Measurements from ENCODE around the gene KCNQ2. TPM values are rescaled to one million over a fixed set of nuclear protein-coding genes. Genes with fewer than 3 reads are reported as not detected.
A peak's percentile ranks its signal among the peaks of the same experiment; 100 is the strongest.

The KCNQ2 gene
- total RNA-seq, 4 donors from 2014 or later: not detected

DNA sequence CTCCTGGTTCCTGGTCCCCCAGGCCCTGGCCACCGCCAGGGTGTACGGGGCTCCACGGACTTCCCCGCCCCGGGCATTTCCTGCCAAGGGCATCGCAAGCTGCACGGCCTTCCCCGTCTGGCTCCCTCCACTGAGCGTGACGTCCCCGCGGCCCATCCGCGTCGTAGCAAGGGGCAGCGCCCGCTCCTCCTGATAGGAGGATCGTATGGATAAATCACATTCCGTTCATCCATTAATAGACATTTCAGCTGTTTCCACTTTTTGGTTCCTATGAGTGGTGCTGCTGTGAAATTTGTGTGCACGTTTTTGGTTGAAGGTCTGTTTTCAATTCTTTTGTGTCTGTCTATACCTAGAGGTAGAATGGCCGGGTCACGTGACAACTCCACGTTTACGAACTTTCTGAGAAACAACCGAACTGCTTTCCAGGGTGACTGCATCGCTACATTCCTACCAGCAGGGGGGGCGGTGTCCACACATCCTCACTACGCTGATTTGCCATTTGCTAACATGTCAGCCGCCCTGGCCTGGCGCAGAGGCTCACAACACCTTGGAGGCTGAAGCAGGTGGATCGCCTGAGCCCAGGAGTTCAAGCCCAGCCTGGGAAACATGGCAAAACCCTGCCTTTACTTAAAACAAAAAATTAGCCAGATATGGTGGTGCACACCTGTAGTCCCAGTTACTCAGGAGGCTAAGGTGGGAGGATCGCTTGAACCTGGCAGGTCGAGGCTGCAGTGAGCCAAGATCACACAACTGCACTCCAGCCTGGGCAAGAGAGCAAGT lies 37.7 kb downstream of the KCNQ2 start:
- H3K27me3 ChIP-seq: peaks cover 0 to 59% (median 0%) of the 10 kb centered on the region in 4 donors
- 49 to 50% methylated on average over 22 to 29 of the region's 33 CpGs for WGBS, 2 donors
- DNase-seq: no peak

DNA sequence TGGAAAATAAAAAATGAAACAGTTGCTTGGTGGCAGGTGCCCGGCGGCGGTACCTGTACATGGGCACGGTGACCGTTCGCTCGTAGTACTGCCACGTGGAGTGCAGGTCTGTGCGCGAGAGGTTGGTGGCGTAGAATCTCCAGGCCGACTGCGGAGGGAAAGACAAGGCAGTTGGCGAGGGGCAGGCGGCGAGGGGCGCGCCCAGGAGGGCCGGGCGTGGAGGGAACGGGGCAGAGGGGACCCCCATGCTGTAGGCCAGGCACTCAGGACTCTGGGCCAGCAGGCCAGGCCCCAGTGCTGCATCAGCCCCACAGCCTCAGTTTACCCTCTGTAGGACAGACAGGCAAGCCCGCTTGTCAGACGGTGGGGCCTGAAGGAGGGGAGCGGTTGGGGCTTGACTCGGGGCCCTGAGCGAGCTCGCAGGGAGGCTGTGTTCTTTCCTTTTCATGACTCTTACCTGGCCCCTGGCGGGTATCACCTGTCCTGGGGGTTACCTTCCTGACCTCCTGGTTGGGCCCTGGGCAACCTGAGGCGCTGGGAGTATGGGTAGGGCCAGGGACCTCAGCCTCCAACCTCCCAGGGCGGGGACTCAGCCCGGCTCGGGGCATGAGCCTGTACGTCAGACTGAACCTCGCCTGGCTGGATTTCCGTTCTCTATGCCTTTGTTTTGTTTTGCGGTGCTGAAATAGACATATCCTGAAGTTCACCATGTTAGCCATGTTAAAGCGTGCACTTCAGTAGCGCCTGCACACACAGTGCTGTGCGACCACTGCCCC lies 38.5 kb downstream of the KCNQ2 start:
- no peak overlapping the region for H3K4me3 ChIP-seq
- intact Hi-C loops (cut with DNase I): no loop called here
- H3K27ac ChIP-seq: no peak overlapping the region
- no peaks in the 10 kb centered on the region for H3K4me1 ChIP-seq
- DNase-seq: no peak
- H3K27me3 ChIP-seq: peaks cover 0 to 59% (median 0%) of the 10 kb centered on the region in 4 donors
- no peaks in the 10 kb centered on the region for H3K36me3 ChIP-seq
- TF ChIP-seq POLR2A (IDR thresholded peaks at IDR 0.05) (no peak), CTCF (IDR thresholded peaks at IDR 0.05) (no peak)
- 84 to 91% methylated on average over 31 of the region's 39 CpGs for WGBS, 2 donors
- peaks cover 0 to 4% (median 0%) of the 10 kb centered on the region in 3 donors for H3K9me3 ChIP-seq

More for the DNA sequence above, 37.7 kb downstream of the KCNQ2 start:
- Histone ChIP-seq H3K4me1 (no peaks in the 10 kb centered on the region), H3K27ac (no peak overlapping the region), H3K4me3 (no peak overlapping the region), H3K9me3 (peaks cover 0 to 4% (median 0%) of the 10 kb centered on the region in 3 donors), H3K36me3 (no peaks in the 10 kb centered on the region)
- TF ChIP-seq CTCF (IDR thresholded peaks at IDR 0.05) (peak; percentile 62 to 82 (median 72)), POLR2A (IDR thresholded peaks at IDR 0.05) (no peak)
- intact Hi-C loops (cut with DNase I): no loop called here

DNA sequence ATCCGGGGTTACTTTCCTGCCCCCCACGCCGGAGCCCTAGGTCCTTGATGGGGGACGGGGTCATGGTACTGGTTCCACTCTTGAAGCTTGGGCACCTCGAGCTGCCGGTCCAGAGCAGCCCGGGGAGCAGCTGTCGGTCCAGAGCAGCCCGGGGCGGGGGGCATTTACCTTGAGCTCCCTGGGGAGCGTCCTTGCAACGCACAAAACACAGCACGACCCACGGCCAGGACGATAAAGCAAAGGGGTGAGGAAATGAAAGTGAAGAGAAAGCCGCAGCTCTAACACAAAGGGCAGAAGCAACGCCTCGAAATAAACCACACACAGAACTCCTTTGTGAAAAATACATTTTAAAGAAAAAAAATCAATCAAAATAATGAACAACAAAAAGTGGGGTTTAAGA lies 39.1 kb downstream of the KCNQ2 start:
- WGBS, 2 donors: 60 to 82% methylated on average over 1 to 16 of the region's 18 CpGs
- no peak for TF ChIP-seq POLR2A (IDR thresholded peaks at IDR 0.05)
- TF ChIP-seq CTCF (IDR thresholded peaks at IDR 0.05): no peak
- intact Hi-C loops (cut with DNase I): no loop called here
- Histone ChIP-seq H3K4me1 (no peaks in the 10 kb centered on the region), H3K4me3 (no peak overlapping the region), H3K36me3 (no peaks in the 10 kb centered on the region), H3K27ac (no peak overlapping the region), H3K9me3 (peaks cover 0 to 4% (median 0%) of the 10 kb centered on the region in 3 donors), H3K27me3 (peaks cover 0 to 59% (median 0%) of the 10 kb centered on the region in 4 donors)
- DNase-seq: no peak

- Histone ChIP-seq H3K27ac (no peak overlapping the region), H3K4me1 (no peaks in the 10 kb centered on the region), H3K36me3 (no peaks in the 10 kb centered on the region), H3K27me3 (peaks cover 0 to 59% (median 0%) of the 10 kb centered on the region in 4 donors), H3K4me3 (no peak overlapping the region), H3K9me3 (peaks cover 0 to 4% (median 0%) of the 10 kb centered on the region in 3 donors)
- TF ChIP-seq POLR2A (IDR thresholded peaks at IDR 0.05) (no peak), CTCF (IDR thresholded peaks at IDR 0.05) (no peak)
- no peak for DNase-seq
- 60 to 61% methylated on average over 1 to 5 of the region's 16 CpGs for WGBS, 2 donors
- intact Hi-C loops (cut with DNase I): no loop called here
Measured at GRCh38 chr20:63432577-63433325, 39.7 kb downstream of the KCNQ2 start.
